NCI-H446 (cell line): Measurements from ENCODE around the gene SMCO4.

ENCODE experiments used
- DNase-seq, 2 experiments: peaks; one replicate each; lab custom pipeline; 2025; lab: John Stamatoyannopoulos, UW

SMCO4 gene

DNA sequence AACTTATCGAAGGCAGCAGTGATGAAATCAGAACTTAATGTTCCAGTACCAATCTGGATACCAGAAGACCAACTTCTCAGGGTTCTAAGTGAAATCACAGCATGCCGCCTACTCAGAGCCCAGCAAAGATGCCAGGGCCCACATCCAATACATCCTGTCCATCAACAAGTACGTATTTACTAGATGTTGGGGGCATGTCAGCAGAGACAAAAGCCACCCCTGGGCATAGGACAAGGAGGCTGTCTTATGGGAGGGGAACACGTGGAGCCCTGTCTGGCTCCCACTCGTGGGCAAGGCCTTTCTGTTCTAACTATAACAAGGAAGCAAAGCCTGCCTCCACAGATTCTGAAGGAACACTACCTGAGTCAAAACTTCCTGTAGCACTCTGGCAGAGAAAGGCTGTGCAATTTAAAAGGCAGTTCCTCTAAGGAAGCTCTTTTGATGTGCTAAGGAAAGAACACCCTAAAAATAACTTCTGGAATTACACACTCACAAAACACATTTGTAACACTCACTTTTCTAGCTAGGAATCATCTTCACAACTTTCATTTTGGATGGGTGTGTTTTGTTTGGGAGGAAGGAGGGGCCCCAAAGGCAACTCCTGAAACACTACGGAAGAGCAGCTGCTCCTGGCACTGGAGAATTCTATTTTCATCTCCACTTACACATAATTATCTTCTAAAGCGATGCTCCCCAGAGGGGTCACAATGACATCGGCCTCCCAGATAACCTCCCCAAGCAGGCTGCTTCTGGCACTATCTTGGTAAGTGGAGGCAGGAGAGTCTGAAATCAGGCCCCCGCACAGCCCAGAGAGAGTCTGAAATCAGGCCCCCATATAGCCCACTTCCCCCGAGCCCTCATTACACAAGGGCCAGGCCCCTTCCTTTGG, 14.2 kb downstream of the SMCO4 start:
- no peak for DNase-seq

DNA sequence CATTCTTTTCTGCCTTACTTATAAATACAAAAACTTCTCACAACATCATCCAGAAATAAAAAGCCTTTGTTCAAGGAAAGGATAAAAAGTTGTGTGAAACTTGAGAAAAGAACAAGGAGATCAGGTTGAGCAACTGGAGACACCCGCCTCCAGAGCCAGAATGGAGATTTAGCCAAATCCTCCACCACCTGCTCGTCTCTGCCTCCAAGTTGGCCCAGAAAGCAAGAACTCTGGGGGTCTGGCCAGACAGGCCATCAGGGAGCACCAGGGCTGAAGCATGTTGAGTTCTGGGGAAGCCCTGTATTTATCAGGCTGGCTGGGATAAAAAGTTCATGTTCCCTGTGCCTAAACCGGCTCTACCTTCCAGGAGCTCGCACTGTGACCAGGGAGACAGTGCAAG, 14.9 kb downstream of the SMCO4 start:
- peak in 1 of 2 experiments; percentile 27 for DNase-seq

DNA sequence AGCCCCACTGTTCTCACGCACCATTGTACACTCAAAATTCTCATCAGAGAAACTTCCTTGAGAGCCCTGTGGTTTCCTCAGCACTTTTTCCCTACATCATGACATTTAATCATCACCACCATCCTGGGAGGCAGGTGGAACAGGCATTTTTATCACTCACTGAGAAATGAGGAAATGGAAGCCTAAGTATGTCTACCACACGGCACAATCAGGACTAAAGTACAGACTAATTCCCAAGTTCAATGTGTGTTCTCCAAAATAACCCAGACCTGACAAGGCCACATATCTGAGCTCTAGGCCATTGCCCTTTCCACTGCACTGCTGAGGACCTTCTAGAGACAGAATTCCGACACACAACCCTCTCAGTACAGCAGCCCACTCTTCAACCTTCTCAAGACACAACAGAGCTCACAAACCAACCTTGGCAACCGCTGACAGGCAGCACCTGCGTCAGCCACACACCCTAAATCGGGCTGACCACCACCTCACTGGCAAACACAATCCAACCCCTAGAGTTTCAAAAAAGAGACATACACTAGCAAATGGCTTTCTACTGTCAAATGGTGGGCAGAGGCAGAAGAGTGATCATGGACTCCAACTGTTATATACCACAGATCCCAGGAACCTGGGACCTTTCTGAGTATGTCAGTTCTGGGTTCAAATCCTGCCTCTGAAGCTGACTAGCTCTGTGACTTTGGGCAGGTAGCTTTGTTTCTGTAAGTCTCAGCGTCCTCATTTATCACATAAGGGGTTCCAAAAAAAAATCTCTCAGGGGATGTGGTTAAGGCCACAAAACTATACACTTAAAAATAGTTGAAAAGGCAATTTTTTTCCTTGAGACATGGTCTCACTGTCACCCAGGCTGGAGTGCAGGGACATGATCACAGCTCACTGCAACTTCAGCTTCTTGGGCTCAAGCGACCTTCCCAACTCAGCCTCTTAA, 16.3 kb downstream of the SMCO4 start:
- DNase-seq: no peak

DNA sequence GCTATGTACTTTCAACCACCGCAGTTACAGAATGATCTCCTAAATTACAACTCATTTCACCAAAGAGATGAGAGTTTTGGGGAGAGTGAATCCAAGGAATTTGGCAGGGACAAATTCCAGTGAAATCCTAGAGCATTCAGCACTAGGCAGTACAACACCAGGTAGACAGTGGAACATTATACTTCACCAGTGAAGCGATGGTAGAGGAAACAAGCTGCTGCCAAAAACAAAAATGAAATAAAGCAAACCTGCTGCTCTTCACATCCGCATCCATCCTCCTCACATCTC, 16.9 kb downstream of the SMCO4 start:
- DNase-seq: no peak

DNA sequence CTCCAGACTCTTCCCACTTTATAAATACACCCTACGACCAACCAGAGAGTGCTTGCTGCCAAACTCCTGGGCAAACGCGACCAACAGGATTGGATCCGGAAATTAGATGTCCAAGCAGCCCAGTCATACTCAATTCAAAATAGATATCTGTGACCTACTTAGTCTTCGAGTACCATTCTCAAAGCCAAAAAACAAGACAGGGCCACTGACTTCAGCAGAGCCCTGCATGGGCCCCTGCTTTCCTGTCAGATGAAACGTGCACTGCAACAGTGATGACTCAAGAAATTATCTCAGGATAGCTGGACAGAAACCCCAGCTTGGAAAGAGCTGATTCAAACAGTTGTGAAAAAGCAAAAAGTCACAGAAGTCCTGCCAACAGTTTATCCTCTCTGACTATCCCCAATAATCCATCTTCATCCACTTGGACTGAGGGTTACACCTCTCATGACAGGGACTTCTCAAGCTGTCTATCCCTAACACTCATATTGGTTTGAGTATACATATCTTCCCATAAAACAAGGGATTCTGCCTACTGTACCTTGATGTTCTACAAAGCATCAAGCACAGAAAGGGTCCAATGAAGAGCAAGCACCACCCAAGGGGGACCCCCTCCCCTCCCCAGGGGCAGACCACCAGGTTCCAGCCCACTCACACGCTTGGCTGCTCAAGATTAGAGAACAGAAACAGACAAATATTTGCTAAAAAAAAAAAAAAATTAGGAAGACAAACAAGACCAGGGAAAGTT, 17.4 kb downstream of the SMCO4 start:
- DNase-seq: no peak

DNA sequence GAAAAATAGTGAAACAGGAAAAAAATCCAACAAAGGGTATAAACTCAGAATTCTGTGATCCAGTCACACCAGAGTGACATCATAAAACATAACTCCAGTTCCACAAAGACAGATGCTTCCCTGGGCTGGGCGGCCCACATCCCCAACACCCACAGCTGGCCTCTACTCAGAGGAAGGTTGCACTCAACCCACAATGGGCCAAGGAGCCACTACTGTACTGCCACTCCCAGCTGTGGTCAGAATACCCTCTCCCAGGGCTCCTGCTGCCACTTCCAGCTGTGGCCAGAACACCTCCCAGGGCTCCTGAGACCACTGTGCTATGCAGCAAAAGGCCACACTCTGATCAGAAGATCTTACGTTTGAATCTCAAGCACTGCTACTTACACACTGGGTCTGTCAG, 18.3 kb downstream of the SMCO4 start:
- no peak for DNase-seq

DNA sequence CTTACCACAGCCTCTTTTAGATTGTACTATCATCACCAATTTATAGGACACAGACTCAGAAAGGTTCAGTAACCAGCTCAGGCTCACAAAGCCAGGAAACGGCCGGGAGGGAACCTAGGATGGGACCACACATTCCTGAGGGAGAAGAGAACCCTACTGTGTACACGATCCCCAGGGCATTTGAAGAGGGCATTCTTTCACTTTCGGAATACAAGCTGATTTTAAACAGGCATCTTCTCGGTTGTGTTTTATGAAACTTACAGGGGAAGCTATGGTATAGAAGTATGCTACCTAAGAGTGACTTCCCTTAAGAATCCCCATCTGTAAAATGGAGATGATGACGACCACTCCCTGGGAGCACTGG, 19.0 kb downstream of the SMCO4 start:
- DNase-seq: no peak

DNA sequence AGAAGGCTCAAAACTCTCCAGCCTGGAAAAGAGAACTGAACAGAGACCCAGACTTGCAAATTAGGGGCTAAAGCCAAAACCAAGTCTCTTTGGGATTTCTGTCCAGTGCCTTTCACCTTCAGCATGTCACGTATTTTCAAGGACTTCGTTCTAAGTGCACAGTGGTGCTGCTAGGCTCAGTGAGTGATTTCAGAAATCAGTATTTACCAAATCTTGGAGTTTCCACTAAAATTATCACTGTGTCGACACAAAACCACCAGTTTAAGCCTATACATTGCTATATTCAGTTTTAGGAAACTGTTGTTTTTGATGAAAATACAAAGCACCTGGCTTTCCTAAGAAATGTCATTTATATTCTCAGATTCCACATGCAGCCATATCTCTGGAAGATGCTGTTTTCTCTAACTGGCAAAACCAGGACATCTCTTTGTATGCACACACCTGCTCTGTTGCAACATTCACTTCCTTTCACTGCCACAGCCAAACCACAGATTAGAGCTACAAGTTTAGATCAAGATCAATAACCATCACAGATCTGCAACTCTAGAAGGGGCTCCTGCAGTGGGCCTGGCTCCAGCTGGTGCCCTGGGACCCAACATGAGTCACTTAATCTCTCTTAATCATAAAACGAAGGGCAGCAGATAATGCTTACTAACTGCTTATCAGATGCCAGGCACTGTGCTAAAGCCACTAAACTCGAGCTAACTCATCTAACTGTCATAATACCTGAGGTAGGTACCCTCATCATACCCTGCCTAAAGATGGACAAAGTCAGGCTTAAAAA, 22.3 kb downstream of the SMCO4 start:
- no peak for DNase-seq

DNA sequence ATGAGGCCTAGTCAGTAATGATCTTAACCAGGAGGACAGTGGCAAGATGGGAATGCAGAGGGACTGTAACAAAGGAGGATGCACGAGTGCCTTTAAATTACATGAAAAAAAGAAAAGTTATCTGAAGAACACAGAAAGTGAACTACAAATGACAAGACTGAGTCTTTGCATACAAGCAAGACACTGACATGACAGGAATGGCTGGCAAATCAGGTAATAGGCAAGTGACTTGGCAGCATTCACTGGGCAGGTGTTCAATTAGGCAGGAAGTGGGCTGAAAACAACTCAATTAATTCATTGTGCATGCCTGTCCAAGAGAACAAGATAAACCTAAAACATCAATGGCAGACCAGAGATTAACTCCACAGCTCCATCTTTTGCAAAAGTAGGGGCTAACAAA, 24.0 kb downstream of the SMCO4 start:
- DNase-seq: no peak

DNA sequence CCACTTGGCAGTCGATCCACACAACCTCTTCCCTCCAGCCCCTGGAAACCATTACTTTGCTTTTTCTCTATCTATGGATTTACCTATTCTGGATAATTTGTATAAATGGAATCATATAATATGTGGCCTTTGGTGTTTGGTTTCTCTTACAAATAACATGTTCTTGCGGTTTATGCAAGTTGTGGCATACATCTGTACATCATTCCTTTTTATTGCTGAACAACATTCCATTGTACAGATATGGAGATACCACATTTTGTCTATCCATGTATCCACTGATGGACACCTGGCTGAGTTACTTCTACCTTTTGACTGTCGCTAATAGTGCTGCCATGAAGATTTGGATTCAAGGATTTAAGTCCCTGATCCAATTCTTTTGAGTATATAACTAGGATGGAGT, 25.1 kb downstream of the SMCO4 start:
- no peak for DNase-seq

DNA sequence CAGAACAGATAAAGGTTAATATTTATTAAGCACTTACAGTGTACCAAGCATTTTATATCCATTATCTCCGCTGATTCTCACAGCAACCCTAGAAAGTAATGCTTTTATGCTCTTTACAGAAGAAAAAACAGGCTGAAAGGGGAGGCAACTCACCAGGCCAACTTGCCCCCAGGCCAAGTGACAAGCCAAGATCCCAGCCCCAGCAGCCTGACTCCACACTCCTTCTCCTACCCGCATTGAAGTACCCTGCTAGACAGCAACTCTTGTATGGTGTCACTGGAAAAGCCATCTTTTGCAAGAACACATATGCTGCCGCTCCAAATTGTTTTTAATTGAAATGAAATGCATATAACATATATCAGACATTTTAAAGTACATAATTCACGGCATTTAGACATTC, 25.6 kb downstream of the SMCO4 start:
- no peak for DNase-seq

DNA sequence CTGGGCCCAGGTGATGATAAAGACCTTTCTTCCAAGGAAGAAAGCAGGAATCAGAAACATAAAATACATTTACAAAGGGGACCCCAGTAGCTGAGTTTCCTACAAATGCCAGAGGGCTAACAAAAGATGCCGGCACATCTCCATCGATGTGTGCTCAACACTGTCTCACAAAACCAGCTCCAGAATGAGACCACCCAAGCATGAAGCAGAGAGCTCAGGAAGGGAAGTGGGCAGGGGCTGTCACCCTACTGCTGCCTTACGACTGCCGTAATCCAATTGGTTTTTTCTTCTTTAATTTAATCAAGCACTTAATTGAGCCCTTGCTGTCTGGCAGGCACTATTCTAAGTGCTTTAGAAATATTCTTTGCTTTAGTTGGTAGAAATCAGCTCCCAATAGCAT, 26.1 kb downstream of the SMCO4 start:
- DNase-seq: no peak

DNA sequence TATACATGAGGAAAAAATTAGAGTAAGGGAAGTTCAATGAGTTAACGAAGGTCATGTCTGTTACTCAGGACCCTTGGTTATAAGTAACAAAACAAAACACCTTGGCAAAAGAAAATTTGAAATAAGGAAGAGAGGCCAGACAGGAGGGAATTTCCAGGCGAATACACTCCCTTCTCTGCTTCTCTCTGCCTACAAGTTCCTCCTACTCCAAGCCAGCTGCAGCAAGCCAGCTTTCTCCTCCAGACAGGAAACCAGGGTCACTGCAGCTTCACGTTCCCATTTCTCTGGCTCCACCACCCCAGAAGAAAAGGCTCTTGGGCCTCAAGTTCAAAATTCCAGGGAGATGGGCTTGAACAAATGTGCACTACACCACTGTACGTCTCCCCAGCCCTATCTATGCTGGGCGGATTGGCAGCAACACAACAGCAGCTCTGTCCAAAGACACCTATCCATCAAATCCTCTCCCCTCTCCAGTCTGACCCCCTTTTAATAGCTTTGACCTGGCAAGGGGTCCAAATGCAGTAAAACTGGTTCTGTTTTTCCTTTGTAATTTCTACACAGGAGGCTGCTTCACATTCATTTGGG, 27.7 kb downstream of the SMCO4 start:
- DNase-seq: no peak

DNA sequence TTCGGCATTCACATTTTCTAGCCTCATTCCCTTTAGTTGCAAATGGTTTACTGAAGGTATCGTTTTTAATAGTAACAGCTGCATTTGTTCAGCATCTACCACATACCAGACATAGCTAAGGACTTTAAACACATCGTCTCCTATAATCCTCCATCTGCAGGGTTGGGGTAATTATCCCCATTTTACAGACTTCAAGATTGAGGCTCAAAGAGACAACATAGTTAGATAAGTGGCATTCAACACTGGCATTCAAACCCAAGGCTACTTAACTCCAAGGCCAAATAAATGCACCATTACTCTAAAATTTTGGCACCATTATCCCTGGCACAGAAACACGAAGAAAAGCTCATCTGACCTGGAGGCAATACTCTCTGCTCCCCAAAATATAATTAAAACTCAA, 28.5 kb downstream of the SMCO4 start:
- no peak for DNase-seq

DNA sequence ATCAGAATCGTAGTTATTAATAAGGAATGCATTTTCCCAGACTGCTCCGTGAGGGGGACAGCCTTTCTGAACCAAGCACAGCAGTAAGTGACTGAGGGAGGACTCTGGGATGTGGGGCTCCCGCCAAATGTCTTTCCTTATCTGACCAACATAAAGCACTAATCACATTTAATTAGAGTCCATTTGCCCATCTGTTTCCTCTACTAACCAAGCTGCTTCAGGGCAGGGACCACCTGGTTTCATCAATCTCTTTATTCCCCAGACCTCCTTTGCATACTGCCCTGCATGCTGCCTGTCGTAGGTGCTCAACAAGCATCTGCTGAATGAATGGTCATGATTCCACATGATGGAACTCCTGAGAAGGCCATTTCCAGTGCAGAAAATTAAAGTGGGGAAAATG, 29.4 kb downstream of the SMCO4 start:
- DNase-seq: no peak

DNA sequence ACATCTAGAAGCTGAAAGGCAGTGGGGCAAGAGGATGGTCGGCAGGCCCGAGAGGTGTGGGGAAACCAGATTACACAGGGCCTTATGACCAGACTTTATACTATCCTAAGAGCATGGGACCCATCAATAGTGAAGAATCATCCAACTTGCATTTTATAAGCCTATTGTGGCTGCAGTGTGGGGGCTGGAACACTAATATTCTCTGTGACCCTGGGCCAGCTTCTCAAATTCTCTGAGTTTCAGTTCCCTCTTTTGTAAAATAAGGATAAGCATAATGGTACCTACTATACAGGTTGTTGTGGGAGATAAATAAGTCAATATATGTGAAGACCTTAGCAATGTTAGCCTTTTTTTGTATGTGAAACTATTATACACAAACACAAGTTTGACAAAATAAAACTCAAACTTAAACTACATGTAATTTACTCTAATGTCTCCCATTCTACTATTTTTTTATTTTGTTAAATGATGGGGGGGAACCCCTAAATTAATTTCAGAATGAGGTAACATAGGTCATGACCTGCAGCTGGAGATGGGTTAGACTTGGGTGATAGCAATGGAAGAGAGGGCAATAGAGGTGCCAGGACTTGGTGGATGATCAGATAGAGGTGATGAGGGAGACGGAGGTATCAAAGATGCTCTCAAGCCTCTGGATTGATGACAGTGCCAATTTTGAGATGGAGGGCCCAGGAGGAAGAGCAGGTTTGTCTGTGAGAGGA, 30.1 kb downstream of the SMCO4 start:
- no peak for DNase-seq

DNA sequence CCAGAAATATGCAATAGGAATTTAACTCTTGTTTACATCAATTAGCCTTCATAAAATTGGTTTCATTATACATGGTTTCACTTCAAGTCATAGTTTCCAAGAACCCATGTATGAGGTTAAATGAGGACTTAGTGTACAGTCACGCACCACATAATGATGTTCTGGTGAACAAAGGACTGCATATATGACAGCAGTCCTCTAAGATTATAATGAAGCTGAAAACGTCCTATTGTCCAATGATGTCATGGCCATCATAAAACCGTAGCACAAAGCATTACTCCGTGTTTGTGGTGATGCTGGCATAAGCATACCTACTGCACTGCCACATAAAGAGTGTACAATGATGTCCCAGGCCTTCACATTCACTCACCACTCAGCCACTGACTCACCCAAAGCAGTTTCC, 31.1 kb downstream of the SMCO4 start:
- DNase-seq: no peak

DNA sequence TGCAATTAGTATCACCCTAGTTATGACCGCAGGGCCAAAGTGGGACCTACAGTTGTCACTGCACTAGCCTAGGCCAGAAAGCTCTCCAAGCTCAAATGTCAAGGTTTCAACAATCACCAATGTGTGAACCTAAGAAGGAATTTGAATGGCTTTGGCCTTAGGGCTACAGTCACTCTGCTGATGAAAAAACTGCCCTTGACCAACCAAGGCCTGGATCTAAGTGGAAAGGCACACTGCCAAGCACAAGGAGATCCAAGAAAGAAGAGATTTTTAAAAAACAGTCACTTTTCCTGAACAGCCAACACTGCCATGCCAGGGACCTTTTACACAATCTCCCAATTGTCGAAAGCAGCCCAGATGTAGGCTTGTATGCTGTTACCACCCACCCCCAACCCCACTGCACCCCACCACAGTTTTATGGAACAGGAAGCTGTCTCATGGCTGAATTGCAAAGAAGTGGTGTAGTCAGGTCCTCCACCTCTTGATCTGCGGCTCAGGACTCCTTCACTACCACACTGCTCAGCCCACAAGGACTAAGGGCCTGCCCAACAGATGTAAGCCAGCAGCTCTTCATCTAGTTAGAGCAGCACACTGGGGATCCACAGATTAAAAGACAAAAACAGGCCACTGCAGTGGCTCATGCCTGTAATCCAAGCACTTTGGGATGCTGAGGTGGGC, 32.9 kb downstream of the SMCO4 start:
- DNase-seq: no peak

DNA sequence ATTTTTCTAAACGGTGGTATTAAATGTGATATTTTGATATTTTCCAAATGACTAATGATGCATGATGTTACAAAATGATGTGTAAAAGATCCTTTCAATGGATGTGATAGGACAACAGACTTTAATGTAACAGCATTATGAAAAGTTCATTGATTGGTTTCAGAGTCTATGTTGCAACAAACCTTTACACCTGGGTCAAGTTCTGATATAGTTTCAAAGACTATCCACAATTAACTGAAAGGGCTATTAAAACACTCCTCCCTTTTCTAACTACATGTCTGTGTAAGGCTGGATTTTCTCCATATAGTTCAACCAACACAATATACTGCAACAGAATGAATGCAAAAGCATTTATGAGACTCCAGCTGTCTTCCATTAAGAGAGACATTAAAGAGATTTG, 35.7 kb downstream of the SMCO4 start:
- DNase-seq: no peak

DNA sequence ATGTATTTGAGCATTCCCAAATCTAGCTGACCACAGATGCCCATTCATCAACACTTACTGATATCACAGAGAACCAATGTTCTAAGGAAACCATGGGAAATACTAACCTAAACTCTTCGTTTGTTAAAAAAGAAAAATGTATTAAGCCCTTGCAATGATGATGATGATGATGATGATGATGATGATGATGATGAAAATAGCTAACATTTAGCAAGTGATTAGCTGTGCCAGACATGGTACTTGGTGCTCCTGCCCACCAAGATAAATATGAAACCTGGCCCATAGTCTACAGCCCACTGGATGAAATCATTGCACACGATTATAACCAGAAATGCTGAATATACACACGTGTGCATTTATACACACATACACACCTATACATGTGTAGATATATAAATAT, 37.5 kb downstream of the SMCO4 start:
- DNase-seq: no peak
